Osteoblast (primary cell): Measurements from ENCODE around the gene SEC14L1. TPM values are rescaled to one million over a fixed set of nuclear protein-coding genes. Genes with fewer than 3 reads are reported as not detected.
A peak's percentile ranks its signal among the peaks of the same experiment; 100 is the strongest.

Experiments used
- DNase-seq: peaks from one replicate; pipeline ENCODE4 v3.0.0; 2011; ENCODE audit warnings: low spot score, mixed read lengths; ENCODE audit not compliant: insufficient read length; ENCODE audit errors: missing footprints
- H2AFZ ChIP-seq: 2 replicates; pipeline ENCODE4 v1.6.0; 2011; ENCODE audit warnings: mild to moderate bottlenecking, low read length
- H3K27ac ChIP-seq: 2 replicates; pipeline ENCODE4 v1.5.1; 2011; ENCODE audit warnings: mild to moderate bottlenecking, low read depth, low read length, moderate library complexity
- H3K27me3 ChIP-seq: 2 replicates; pipeline ENCODE4 v1.6.0; 2012; ENCODE audit warnings: mild to moderate bottlenecking, control low read depth, inconsistent platforms, low read length, moderate library complexity; ENCODE audit not compliant: insufficient read depth
- H3K36me3 ChIP-seq: 2 replicates; pipeline ENCODE4 v1.5.1; 2011; ENCODE audit warnings: mild to moderate bottlenecking, low read length, control low read depth, moderate library complexity; ENCODE audit not compliant: insufficient read depth
- H3K4me1 ChIP-seq: 2 replicates; pipeline ENCODE4 v1.5.1; 2011; ENCODE audit warnings: mild to moderate bottlenecking, low read length, control low read depth, moderate library complexity; ENCODE audit not compliant: insufficient read depth
- H3K4me2 ChIP-seq: 2 replicates; pipeline ENCODE4 v1.6.0; 2011; ENCODE audit warnings: mild to moderate bottlenecking, low read length; ENCODE audit not compliant: insufficient read depth
- H3K4me3 ChIP-seq: fragments of 200-600 bp; sonication (generic); 3 replicates; pipeline ENCODE4 v1.5.1; 2012; ENCODE audit warnings: mild to moderate bottlenecking, low read length, inconsistent platforms; ENCODE audit not compliant: insufficient read depth
- H3K79me2 ChIP-seq: 2 replicates; pipeline ENCODE4 v1.6.0; 2012; ENCODE audit warnings: mild to moderate bottlenecking, low read length, control low read depth, inconsistent platforms; ENCODE audit not compliant: insufficient read depth
- H3K9me3 ChIP-seq: 2 replicates; pipeline ENCODE4 v1.5.1; 2011; ENCODE audit warnings: low read depth, low read length, control low read depth
- H4K20me1 ChIP-seq: 2 replicates; pipeline ENCODE4 v1.6.0; 2012; ENCODE audit warnings: mild to moderate bottlenecking, low read length, control low read depth; ENCODE audit not compliant: insufficient read depth
- total RNA-seq: library from RNA; depleted of rRNA; stranded (reverse); fragments of >200 nt; gene quantifications from 2 replicates; pipeline ENCODE4 v1.2.3, GENCODE V29; 2012
- TF ChIP-seq, protein P1 (sequence below): IDR thresholded peaks from 2 replicates; pipeline ENCODE4 v1.5.1; 2011; ENCODE audit warnings: mild to moderate bottlenecking, low read depth, low read length, moderate library complexity; ENCODE audit errors: extremely low read depth

Gene SEC14L1
- total RNA-seq, 1 donor: 53.6 TPM

DNA sequence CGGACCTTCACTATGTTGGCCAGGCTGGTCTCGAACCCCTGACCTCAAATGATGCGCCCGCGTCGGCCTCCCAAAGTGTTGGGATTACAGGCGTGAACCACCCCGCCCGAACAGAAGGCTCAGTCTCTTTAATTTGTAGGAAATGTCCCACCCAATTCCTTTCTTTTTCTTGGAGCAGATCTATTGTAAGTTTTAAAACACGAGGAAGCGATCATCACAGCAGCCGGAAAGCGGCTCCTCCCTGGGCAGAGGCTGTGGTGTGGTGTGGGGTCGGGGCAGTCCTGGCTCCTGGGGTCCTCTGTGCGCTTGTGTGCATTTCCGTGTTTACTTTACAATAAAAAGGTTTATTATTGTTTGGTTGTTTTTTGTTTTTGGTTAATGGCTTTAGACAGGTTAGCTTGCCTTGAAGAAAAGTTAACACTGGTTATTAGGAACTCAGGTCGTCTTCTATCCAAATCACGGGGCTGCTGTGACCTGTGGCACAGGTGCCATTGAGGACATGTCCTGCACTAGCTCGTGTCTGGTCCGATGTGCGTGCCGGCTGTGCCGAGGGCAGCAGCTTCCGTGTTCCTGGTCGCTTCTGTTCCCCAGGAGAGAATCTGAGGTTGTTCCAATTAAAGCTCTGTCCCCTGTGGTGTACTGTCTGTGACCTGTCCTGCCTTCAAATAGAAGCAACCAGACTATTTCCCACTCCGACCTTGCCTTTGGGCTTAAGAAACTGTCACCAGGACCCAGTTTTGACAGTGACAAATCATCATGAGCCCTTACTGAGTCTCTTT lies 83.1 kb downstream of the SEC14L1 start:
- no peak overlapping the region for H3K27ac ChIP-seq
- H4K20me1 ChIP-seq: no peaks in the 10 kb centered on the region
- DNase-seq: peak; percentile 4
- no peaks in the 10 kb centered on the region for H3K4me1 ChIP-seq
- TF ChIP-seq, protein P1, sequence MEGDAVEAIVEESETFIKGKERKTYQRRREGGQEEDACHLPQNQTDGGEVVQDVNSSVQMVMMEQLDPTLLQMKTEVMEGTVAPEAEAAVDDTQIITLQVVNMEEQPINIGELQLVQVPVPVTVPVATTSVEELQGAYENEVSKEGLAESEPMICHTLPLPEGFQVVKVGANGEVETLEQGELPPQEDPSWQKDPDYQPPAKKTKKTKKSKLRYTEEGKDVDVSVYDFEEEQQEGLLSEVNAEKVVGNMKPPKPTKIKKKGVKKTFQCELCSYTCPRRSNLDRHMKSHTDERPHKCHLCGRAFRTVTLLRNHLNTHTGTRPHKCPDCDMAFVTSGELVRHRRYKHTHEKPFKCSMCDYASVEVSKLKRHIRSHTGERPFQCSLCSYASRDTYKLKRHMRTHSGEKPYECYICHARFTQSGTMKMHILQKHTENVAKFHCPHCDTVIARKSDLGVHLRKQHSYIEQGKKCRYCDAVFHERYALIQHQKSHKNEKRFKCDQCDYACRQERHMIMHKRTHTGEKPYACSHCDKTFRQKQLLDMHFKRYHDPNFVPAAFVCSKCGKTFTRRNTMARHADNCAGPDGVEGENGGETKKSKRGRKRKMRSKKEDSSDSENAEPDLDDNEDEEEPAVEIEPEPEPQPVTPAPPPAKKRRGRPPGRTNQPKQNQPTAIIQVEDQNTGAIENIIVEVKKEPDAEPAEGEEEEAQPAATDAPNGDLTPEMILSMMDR: no peak
- H3K4me2 ChIP-seq: no peak overlapping the region
- no peaks in the 10 kb centered on the region for H3K27me3 ChIP-seq
- H3K9me3 ChIP-seq: no peaks in the 10 kb centered on the region
- H3K36me3 ChIP-seq: peaks cover 5% of the 10 kb centered on the region
- H2AFZ ChIP-seq: no peak overlapping the region
- no peak overlapping the region for H3K4me3 ChIP-seq
- no peaks in the 10 kb centered on the region for H3K79me2 ChIP-seq

DNA sequence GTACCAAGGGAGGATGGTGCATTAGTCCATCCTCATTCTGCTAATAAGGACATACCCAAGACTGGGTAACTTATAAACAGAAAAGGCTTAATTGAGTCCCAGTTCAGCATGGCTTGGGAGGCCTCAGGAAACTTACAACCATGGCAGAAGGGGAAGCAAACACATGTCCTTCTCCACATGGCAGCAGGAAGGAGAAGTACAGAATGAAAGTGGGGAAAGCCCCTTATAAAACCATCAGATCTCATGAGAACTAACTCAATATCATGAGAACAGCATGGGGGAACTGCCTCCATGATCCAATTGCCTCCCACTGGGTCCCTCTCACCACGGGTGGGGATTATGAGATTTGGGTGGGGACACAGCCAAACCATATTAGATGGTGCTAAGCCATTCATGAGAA lies 84.5 kb downstream of the SEC14L1 start:
- TF ChIP-seq, protein P1: no peak

DNA sequence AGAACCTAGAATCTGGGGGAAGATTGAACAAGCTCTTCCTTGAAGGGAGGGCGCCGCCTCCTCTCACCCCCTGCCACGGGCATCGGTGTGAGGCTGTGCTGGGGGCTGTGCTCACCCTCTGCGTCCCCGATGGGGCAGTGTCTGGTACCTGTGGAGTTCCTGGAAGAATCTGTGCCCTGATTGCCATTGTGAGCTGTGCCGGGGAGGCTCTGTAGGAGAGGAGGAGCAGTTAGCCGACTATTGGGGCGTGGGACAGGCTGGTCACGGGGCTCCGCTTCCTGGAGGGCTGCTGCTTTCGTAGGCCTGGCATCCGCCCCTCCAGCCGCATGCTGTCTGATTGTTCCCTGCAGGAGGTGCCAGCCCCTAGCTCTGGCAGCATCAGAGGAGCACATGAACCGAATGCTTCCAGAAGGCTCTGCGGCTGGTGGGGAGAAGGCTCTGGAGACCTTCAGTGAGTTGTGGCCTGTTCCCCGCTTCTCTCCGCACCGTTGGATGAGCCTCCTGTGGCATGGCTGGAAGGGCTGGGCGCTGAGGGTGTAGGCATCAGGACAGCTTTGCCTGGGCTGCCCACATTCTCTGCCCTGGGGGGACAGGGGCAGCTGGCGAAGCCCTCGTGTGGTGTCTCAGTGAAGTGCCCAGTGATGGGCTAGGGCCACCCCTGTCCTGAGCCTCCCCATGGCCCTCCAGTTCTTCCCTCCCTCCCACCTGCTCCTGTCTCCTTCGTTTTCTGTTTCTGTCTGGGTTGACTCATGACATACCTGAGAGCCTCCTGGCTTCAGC lies 86.9 kb downstream of the SEC14L1 start:
- H3K9me3 ChIP-seq: no peaks in the 10 kb centered on the region
- H3K36me3 ChIP-seq: no peaks in the 10 kb centered on the region
- no peak overlapping the region for H2AFZ ChIP-seq
- no peaks in the 10 kb centered on the region for H3K4me1 ChIP-seq
- H3K4me2 ChIP-seq: no peak overlapping the region
- DNase-seq: peak; percentile 57
- H3K27me3 ChIP-seq: no peaks in the 10 kb centered on the region
- H3K4me3 ChIP-seq: no peak overlapping the region
- H3K79me2 ChIP-seq: no peaks in the 10 kb centered on the region
- TF ChIP-seq, protein P1: no peak
- no peak overlapping the region for H3K27ac ChIP-seq
- no peaks in the 10 kb centered on the region for H4K20me1 ChIP-seq

More for the DNA sequence above, 84.5 kb downstream of the SEC14L1 start:
- Histone ChIP-seq H3K9me3 (no peaks in the 10 kb centered on the region), H2AFZ (no peak overlapping the region), H3K79me2 (no peaks in the 10 kb centered on the region), H3K4me3 (no peak overlapping the region), H4K20me1 (no peaks in the 10 kb centered on the region), H3K4me2 (no peak overlapping the region), H3K36me3 (no peaks in the 10 kb centered on the region), H3K27ac (no peak overlapping the region), H3K27me3 (no peaks in the 10 kb centered on the region), H3K4me1 (no peaks in the 10 kb centered on the region)
- DNase-seq: no peak

DNA sequence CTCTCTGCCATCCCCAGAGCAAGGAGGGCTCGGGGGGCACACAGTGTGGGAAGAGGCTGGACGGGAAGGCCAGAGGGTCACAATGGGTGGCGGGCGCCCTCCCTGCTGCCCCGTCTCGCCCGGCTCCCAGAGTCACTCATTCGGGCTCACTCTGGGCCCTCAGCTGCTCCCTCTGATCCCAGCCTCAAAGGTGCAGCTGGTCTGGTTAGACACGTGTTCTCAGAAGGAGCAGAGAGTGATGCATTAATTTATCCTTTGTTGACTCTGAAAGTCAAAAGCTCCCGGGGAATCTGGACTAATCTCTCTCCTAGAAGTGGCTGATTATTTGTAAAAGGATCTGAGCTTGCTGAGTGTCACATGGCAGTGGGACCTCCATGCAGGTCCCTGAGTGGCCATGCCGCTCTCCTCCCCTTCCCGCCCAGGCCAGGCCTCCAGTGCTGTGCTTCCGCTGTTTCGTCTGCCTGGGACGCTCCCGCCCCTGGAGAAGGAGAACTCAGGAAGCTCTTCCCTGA lies 87.5 kb downstream of the SEC14L1 start:
- Histone ChIP-seq H2AFZ (no peak overlapping the region), H4K20me1 (no peaks in the 10 kb centered on the region), H3K36me3 (no peaks in the 10 kb centered on the region), H3K27ac (no peak overlapping the region), H3K79me2 (no peaks in the 10 kb centered on the region), H3K4me3 (no peak overlapping the region), H3K4me2 (no peak overlapping the region), H3K9me3 (no peaks in the 10 kb centered on the region), H3K4me1 (no peaks in the 10 kb centered on the region), H3K27me3 (no peaks in the 10 kb centered on the region)
- TF ChIP-seq, protein P1: no peak
- peak; percentile 21 for DNase-seq
